ENCODE results near the gene TMEM259. TPM values are rescaled to one million over a fixed set of nuclear protein-coding genes. Genes with fewer than 3 reads are reported as not detected.

TMEM259 gene
- total and polyA plus RNA-seq, 9 of the 15 experiments (the other 6 are each of a cell fraction or from before 2014, with no cell fraction given): 0.52 to 231 (median 63.6) TPM

DNA sequence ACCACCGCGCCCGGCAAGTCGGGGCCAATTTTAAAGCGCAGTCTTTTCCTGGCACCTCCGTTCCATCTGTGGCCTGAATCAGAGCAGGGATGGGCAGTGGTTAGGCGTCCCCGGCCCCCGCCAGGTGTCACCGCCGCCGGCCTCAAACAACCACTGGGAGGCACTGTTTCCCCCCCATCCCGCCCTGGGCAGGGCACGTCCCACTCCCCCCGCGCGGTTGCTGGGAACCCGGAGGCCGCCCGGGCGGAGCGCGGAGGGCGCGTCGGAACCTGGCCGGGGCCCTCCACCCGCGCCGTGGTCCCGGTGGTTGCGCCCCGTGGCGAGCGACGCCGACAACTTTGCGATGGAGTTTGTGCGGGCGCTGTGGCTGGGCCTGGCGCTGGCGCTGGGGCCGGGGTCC lies 20.8 kb downstream of the TMEM259 start, which contains the start of gene GRIN3B (continued):
- TF ChIP-seq, protein P1, sequence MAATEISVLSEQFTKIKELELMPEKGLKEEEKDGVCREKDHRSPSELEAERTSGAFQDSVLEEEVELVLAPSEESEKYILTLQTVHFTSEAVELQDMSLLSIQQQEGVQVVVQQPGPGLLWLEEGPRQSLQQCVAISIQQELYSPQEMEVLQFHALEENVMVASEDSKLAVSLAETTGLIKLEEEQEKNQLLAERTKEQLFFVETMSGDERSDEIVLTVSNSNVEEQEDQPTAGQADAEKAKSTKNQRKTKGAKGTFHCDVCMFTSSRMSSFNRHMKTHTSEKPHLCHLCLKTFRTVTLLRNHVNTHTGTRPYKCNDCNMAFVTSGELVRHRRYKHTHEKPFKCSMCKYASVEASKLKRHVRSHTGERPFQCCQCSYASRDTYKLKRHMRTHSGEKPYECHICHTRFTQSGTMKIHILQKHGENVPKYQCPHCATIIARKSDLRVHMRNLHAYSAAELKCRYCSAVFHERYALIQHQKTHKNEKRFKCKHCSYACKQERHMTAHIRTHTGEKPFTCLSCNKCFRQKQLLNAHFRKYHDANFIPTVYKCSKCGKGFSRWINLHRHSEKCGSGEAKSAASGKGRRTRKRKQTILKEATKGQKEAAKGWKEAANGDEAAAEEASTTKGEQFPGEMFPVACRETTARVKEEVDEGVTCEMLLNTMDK (IDR thresholded peaks at IDR 0.05; ENCODE audit: borderline replicate concordance, insufficient read depth, low read depth, low read length, poor library complexity, severe bottlenecking): peak; percentile 8
- TF ChIP-seq CBX8 (IDR thresholded peaks at IDR 0.05; ENCODE audit: borderline replicate concordance, extremely low read depth, low read depth, low read length, poor library complexity, severe bottlenecking) (no peak), SAFB (IDR thresholded peaks at IDR 0.05; ENCODE audit: borderline replicate concordance, low read depth, low read length) (peak; percentile 29; the same call in 1 of the 2 replicates), KDM2B (CRISPR knock-in tag; IDR thresholded peaks at IDR 0.05) (0 out of 2 replicates have a peak, but pooled peaks have one; percentile 77), CXXC5 (CRISPR knock-in tag; IDR thresholded peaks at IDR 0.05) (peak; percentile 65), ZNF384 (IDR thresholded peaks at IDR 0.05; ENCODE audit: low read depth, low read length) (0 out of 2 replicates have a peak, but pooled peaks have one; percentile 6), CTBP1 (IDR thresholded peaks at IDR 0.05; ENCODE audit: borderline replicate concordance) (0 out of 2 replicates have a peak, but pooled peaks have one; percentile 52), POLR2B (IDR thresholded peaks at IDR 0.05; ENCODE audit: low read depth, partially characterized antibody) (no peak)
- TF ChIP-seq, protein P2, sequence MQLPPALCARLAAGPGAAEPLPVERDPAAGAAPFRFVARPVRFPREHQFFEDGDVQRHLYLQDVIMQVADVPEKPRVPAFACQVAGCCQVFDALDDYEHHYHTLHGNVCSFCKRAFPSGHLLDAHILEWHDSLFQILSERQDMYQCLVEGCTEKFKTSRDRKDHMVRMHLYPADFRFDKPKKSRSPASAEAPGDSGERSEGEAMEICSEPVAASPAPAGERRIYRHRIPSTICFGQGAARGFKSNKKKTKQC (CRISPR knock-in tag; IDR thresholded peaks at IDR 0.05): peak; percentile 38; the same call in 1 of the 2 replicates
